HG02840 (cell line): ENCODE measurements around the gene FIBCD1.

Source experiments
- ATAC-seq: cut with Tn5 transposase; IDR thresholded peaks from one replicate; pipeline ENCODE4 v1.9.1; 2021; ENCODE audit warnings: mild to moderate bottlenecking, moderate library complexity, moderate number of reproducible peaks; ENCODE audit not compliant: unreplicated experiment, low FRiP score

The FIBCD1 gene

GRCh38 chr9:130868230-130868629 lies 70.8 kb downstream of the FIBCD1 start:
- no peak for ATAC-seq

DNA sequence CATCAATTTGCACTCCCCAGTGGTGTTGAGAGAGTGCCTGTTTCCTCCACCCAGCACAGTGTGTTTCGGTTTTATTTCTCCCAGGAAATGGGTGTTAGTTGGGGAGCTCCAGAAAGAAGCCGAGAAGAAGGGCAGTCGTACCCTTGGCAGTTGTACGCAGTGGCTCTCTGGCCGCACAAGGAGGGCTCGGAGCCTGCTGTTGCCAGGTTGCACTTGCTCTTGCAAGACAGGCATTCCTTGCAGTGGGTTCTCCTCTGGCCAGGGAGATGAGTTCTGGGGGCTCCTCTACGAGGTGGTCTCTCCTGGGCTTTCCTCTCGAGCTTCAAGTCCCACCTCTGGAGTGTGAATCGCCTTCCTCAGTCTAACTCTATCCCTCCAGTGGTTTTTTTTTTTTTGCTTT lies 71.5 kb downstream of the FIBCD1 start:
- ATAC-seq = no peak

- ATAC-seq = no peak
Measured at GRCh38 chr9:130866474-130866965, 72.5 kb downstream of the FIBCD1 start.

- no peak for ATAC-seq
Measured at GRCh38 chr9:130865921-130866320, 73.1 kb downstream of the FIBCD1 start.

GRCh38 chr9:130864541-130864940 lies 74.5 kb downstream of the FIBCD1 start:
- no peak for ATAC-seq

- ATAC-seq = no peak
Measured at GRCh38 chr9:130862747-130863146, 76.3 kb downstream of the FIBCD1 start.

DNA sequence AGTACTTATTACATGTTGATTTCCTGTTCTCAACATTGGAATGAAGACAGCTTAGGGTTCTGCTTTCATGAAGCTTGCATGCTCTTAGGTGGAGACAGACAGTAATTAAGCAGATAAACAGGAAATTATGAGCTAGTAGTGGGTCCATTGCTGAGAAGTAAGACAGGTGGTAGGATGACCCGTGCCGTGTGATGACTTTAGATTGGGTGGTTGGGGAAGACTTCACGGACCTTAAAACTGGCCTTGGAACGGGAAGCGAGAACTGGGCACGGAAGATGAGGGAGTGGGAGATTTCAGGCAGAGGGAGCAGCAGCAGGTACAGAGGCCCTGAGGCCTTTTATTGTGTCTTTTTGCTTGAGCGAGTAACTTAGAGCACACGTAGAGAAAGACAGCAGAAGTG lies 76.8 kb downstream of the FIBCD1 start:
- ATAC-seq = no peak

GRCh38 chr9:130861372-130862180 lies 77.5 kb downstream of the FIBCD1 start:
- ATAC-seq = no peak

DNA sequence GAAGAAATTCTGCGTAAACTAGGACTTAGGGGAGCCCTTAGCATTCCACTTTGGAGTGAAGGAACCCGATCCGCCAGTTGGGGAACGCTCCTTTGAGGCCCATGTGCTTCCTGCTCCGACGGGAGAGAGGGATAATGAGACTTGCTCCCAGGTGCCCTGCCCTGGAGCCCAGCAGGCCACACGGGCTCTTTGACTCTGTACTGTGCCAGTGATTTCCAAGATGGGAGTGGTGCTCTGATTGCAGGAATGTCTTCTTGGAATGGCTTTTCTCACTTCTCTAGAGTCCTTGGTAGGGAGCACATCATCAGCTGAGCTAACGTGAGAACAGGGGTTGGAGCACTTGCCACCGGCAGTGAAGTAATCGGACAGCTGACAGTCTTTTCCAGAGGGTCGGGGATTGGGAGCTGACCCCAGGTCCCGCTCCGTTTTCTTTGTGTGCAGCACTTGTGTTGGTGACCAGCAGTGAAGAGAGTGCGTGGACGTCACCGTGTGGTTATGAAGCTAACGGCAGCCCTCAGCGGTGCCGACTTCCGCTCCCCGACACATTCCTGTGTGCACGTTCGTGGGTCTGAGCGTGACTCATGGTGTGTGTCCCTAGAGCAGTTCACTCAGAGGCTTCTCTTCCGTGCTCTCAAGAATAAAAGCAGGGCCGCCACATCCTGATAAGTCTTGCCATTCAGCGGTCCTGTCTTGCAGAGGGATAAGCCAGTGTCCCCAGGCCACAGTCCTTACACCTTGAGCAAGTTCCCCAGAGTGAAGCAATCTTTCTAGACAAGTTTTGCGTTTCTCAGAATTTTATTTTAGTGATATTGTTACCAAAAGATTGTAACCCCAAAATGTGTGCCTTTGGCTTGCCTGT lies 78.4 kb downstream of the FIBCD1 start:
- ATAC-seq = no peak

- no peak for ATAC-seq
Measured at GRCh38 chr9:130858739-130859705, 80.0 kb downstream of the FIBCD1 start.

GRCh38 chr9:130857864-130858738 lies 80.9 kb downstream of the FIBCD1 start:
- ATAC-seq = no peak

- ATAC-seq = no peak
Measured at GRCh38 chr9:130856474-130856873, 82.6 kb downstream of the FIBCD1 start.

DNA sequence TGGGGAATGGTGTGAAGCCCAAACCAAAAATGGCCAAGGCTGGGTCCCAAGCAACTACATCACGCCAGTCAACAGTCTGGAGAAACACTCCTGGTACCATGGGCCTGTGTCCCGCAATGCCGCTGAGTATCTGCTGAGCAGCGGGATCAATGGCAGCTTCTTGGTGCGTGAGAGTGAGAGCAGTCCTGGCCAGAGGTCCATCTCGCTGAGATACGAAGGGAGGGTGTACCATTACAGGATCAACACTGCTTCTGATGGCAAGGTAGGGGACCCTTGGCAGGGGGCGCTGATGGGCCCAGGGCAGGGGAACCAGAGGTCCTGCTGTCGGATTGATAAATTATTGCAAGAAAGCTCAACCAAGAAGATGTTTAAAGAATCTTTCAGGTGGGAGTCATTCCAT lies 84.2 kb downstream of the FIBCD1 start:
- no peak for ATAC-seq

GRCh38 chr9:130854092-130854491 lies 85.0 kb downstream of the FIBCD1 start:
- ATAC-seq = no peak

DNA sequence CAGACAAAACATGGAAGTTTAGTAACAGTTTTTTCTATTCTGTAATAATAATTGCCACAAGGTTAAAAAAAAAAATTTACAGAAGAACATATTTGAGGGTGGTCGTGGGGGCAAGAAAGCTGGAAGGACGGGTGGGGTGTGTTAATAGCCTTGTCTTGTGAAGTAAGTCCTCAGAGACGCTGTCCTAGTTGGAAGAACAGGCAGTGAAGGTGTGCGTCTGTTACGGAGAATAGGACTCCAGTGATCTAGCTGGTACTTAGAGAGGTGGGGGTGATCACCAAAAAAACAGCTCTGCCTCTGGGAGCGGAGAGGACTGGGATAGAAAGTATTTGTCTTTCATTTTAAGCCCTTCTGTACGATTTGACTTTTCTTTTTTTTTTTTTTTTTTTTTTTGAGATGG lies 86.2 kb downstream of the FIBCD1 start:
- ATAC-seq = no peak
